K562 (cell line): Measurements from ENCODE around the gene ATOH8. TPM values are rescaled to one million over a fixed set of nuclear protein-coding genes. Genes with fewer than 3 reads are reported as not detected.
A peak's percentile ranks its signal among the peaks of the same experiment; 100 is the strongest.

Experiments
- ATAC-seq: fragments of 200-7000 bp; cut with Tn5 transposase; 3 replicates; pipeline ENCODE4 v1.9.1; 2020; ENCODE audit warnings: moderate library complexity
- BruUV-seq: library from RNA; stranded (reverse); fragments of 400-500 nt; replicated peaks from 2 replicates; lab custom pipeline; 2021; lab: Mats Ljungman, UMichigan
- CTCF ChIA-PET: fragments of 300-600 bp; formaldehyde crosslinking; extraction: SDS; loops from one replicate; lab custom pipeline; 2021; ENCODE audit warnings: low intra/inter-chr PET ratio; lab: Yijun Ruan, JAX
- POLR2A ChIA-PET: fragments of 300-600, 350-650 bp; sonication (Branson Sonifier 250); formaldehyde crosslinking; extraction: SDS; loops from one replicate; lab custom pipeline; 2021; ENCODE audit warnings: antibody characterized with exemption, inconsistent platforms; lab: Yijun Ruan, JAX
- DNase-seq, 4 experiments: peaks; one replicate each; pipeline versions ENCODE4 v3.0.0 to v3.0.0-alpha.2; 2011 to 2018; ENCODE audit warnings: low spot score in 3 of 4, mixed read lengths in 3 of 4; ENCODE audit errors: extremely low read depth in 1 of 4
- FAIRE-seq: peaks from 2 replicates; lab custom pipeline; 2011; peaks lifted over from hg19 to GRCh38; lab: Jason Lieb, UNC
- H2AFZ ChIP-seq: 2 replicates; pipeline ENCODE4 v1.6.0; 2011; ENCODE audit warnings: low read depth, low read length, control low read depth, inconsistent platforms
- H3K27ac ChIP-seq: fragments of 200-600 bp; 3 replicates; pipeline ENCODE4 v1.8.0; 2011; ENCODE audit warnings: low read depth, mild to moderate bottlenecking, control low read depth, inconsistent platforms, low read length, moderate library complexity, mixed read lengths; ENCODE audit errors: extremely low read depth
- H3K27me3 ChIP-seq, 2 experiments: fragments of 300-600 bp in 1 of 2; 2 replicates in 1 of 2; 3 replicates in 1 of 2; pipeline versions ENCODE4 v1.6.0 to v1.8.0; 2011; ENCODE audit warnings: inconsistent platforms in 2 of 2, low read length in 2 of 2, mild to moderate bottlenecking in 1 of 2, mixed read lengths in 1 of 2, moderate library complexity in 1 of 2; ENCODE audit not compliant: control insufficient read depth in 2 of 2, insufficient read depth in 2 of 2
- H3K36me3 ChIP-seq: fragments of 300-600 bp; 3 replicates; pipeline ENCODE4 v1.8.0; 2011; ENCODE audit warnings: mild to moderate bottlenecking, low read length, inconsistent platforms; ENCODE audit not compliant: control insufficient read depth, insufficient read depth
- H3K4me1 ChIP-seq, 2 experiments: fragments of 200-600 bp in 1 of 2; replicated peaks in 1 of 2; 2 replicates in 1 of 2; 3 replicates in 1 of 2; pipeline versions ENCODE4 v1.5.1 to v1.8.0; 2011; ENCODE audit warnings: inconsistent platforms in 2 of 2, low read length in 2 of 2, mild to moderate bottlenecking in 1 of 2, mixed read lengths in 1 of 2, moderate library complexity in 1 of 2; ENCODE audit not compliant: control insufficient read depth in 2 of 2, insufficient read depth in 2 of 2
- H3K4me2 ChIP-seq: 2 replicates; pipeline ENCODE4 v1.6.1; 2011; ENCODE audit warnings: low read length, control low read depth, inconsistent platforms, mixed read lengths; ENCODE audit not compliant: insufficient read depth
- H3K4me3 ChIP-seq: fragments of 200-600 bp; sonication (generic), shearing (Covaris generic); 2 replicates; pipeline ENCODE4 v1.5.1; 2016; ENCODE audit warnings: control low read depth, inconsistent platforms
- H3K79me2 ChIP-seq: fragments of 200-600 bp; 3 replicates; pipeline ENCODE4 v1.8.0; 2011; ENCODE audit warnings: low read length, inconsistent platforms; ENCODE audit not compliant: control insufficient read depth, insufficient read depth
- H3K9ac ChIP-seq, 2 experiments: 2 replicates each; pipeline versions ENCODE4 v1.6.0 to v1.6.1; 2011; ENCODE audit warnings: low read depth in 2 of 2, low read length in 2 of 2, control low read depth in 1 of 2, inconsistent platforms in 1 of 2, mild to moderate bottlenecking in 1 of 2, mixed read lengths in 1 of 2; ENCODE audit not compliant: insufficient read depth in 1 of 2
- H3K9me1 ChIP-seq: one replicate; pipeline ENCODE4 v1.6.0; 2011; ENCODE audit warnings: inconsistent platforms, mild to moderate bottlenecking, low read length, moderate library complexity; ENCODE audit not compliant: control insufficient read depth, insufficient read depth
- H3K9me3 ChIP-seq: replicated peaks from 2 replicates; pipeline ENCODE4 v1.5.1; 2011; ENCODE audit warnings: low read depth, low read length, inconsistent platforms; ENCODE audit not compliant: control insufficient read depth, insufficient read depth
- H4K20me1 ChIP-seq: replicated peaks from 2 replicates; pipeline ENCODE4 v1.6.1; 2011; ENCODE audit warnings: low read length, inconsistent platforms, mixed read lengths; ENCODE audit not compliant: control insufficient read depth, insufficient read depth
- CBFA2T2 ChIP-seq: fragments of 450-650 bp; conservative IDR thresholded peaks from 2 replicates; pipeline ENCODE4 v1.6.1; 2017; ENCODE audit warnings: mild to moderate bottlenecking
- CBFA2T3 ChIP-seq: fragments of 450-650 bp; IDR thresholded peaks from 2 replicates; pipeline ENCODE4 v1.6.1; 2017
- CTCF ChIP-seq, 3 experiments: IDR thresholded peaks in 2 of 3; conservative IDR thresholded peaks in 1 of 3; 2 replicates each; pipeline ENCODE4 v1.5.1; 2011 to 2012; ENCODE audit warnings: low read length in 3 of 3, mild to moderate bottlenecking in 3 of 3, control low read depth in 2 of 3, improper control_type of control experiment in 1 of 3, inconsistent platforms in 1 of 3, low read depth in 1 of 3, mixed read lengths in 1 of 3, moderate library complexity in 1 of 3; ENCODE audit not compliant: insufficient read depth in 2 of 3
- DNMT1 ChIP-seq: fragments of 450-650 bp; IDR thresholded peaks from 2 replicates; pipeline ENCODE4 v1.6.1; 2016; ENCODE audit warnings: antibody characterized with exemption, mild to moderate bottlenecking
- KAT8 ChIP-seq: fragments of 450-650 bp; IDR thresholded peaks from 2 replicates; pipeline ENCODE4 v1.6.1; 2016; ENCODE audit warnings: low read depth, mild to moderate bottlenecking
- KDM1A ChIP-seq, 2 experiments: fragments of 450-650 bp; IDR thresholded peaks; 2 replicates each; pipeline ENCODE4 v1.6.1; 2016; ENCODE audit warnings: mild to moderate bottlenecking in 2 of 2
- KLF10 ChIP-seq: fragments of 250-450 bp; sonication (Bioruptor Pico); IDR thresholded peaks from 2 replicates; pipeline ENCODE4 v1.6.1; 2021; ENCODE audit warnings: matching md5 sums
- MAFF ChIP-seq: IDR thresholded peaks from 2 replicates; pipeline ENCODE4 v1.6.1; 2012; ENCODE audit warnings: low read length, improper control_type of control experiment
- NFIC ChIP-seq: fragments of 450-650 bp; IDR thresholded peaks from 2 replicates; pipeline ENCODE4 v1.6.1; 2017; ENCODE audit warnings: mild to moderate bottlenecking, inconsistent platforms
- PBX2 ChIP-seq, 2 experiments: IDR thresholded peaks in 1 of 2; conservative IDR thresholded peaks in 1 of 2; 2 replicates each; pipeline ENCODE4 v1.6.1; 2016; ENCODE audit warnings: low read depth in 2 of 2, mild to moderate bottlenecking in 1 of 2, missing compliant biosample characterization in 1 of 2, missing genetic modification characterization in 1 of 2, moderate library complexity in 1 of 2
- SRSF7 ChIP-seq: fragments of 200-400 bp; formaldehyde crosslinking; optimal IDR thresholded peaks from 2 replicates; pipeline ENCODE3; 2017; ENCODE audit warnings: mild to moderate bottlenecking, low read depth, low read length
- ZNF589 ChIP-seq: fragments of 200-800 bp; sonication (Bioruptor generic); IDR thresholded peaks from 2 replicates; pipeline ENCODE4 v1.6.1; 2016; ENCODE audit warnings: low read depth, missing genetic modification characterization, missing compliant biosample characterization
- WGBS: fragments of 100-300 bp; shearing (Covaris generic); methylation state at CpG from one replicate; pipeline ENCODE4 v1.1.6; 2016; ENCODE audit warnings: low coverage, mixed read lengths; ENCODE audit not compliant: insufficient coverage; ENCODE audit errors: missing lambda C conversion rate; 5-methylcytosine and 5-hydroxymethylcytosine counted together
- in situ Hi-C: fragments of 300-500 bp; cut with MboI; formaldehyde crosslinking; loops from 4 replicates; pipeline ENCODE4 v1.15.0; 2018; ENCODE audit warnings: inconsistent platforms, mixed read lengths
- intact Hi-C: fragments of 100-400 bp; cut with micrococcal nuclease; formaldehyde crosslinking; loops from 2 replicates; pipeline ENCODE4 v1.14.2; 2022
- polyA plus RNA-seq, 8 experiments: library from polyadenylated mRNA; depleted of rRNA in 4 of 8; stranded (reverse) in 5 of 8; unstranded in 3 of 8; fragments of >200 nt; fragmentation: Nextera tagmentation in 2 of 8; fragmentation: Illumina TruSeq in 1 of 8; extraction: Ambion mirVana in 2 of 8; extraction: Trizol in 1 of 8; gene quantifications; 2 replicates each; pipeline versions ENCODE4 v1.2.1 to v1.2.3, GENCODE V29; 2011 to 2014; ENCODE audit warnings: inconsistent platforms in 1 of 8, missing spikeins in 1 of 8
- total RNA-seq, 7 experiments: library from RNA; depleted of rRNA in 6 of 7; stranded (reverse); fragments of >200 nt in 6 of 7; fragmentation: Illumina TruSeq in 2 of 7; extraction: Trizol in 2 of 7; gene quantifications; 2 replicates each; pipeline versions ENCODE4 v1.2.1 to v1.2.3, GENCODE V29; 2011 to 2021; ENCODE audit warnings: low replicate concordance in 1 of 7
- TF ChIP-seq, protein P1 (sequence below): sonication (generic); formaldehyde crosslinking; IDR thresholded peaks from 2 replicates; pipeline ENCODE4 v1.8.1; 2023; ENCODE audit warnings: missing genetic modification reagents, mild to moderate bottlenecking, borderline replicate concordance

ATOH8 gene
- total and polyA plus RNA-seq, 9 of the 15 experiments (the other 6 are each of a cell fraction or from before 2014, with no cell fraction given): not detected

- H3K4me2 ChIP-seq: no peak overlapping the region
- FAIRE-seq (no peak), DNase-seq (peak in 2 of 4 experiments; percentile 37 to 39), ATAC-seq (peak; percentile 49)
- no TSS peak for BruUV-seq
- no peak overlapping the region for H3K4me3 ChIP-seq
- 3% methylated on average over 8 of the region's 8 CpGs for WGBS
- ChIA-PET CTCF (no interaction called here), POLR2A (interaction anchor here (0.7 to 1.2 kb wide), 4 partner anchors 8 to 320 kb away, joined by 3 to 5 read pairs (median 4); no protein-coding TSS in a partner anchor)
- peaks cover 53 to 90% of the 10 kb centered on the region in 2 experiments for H3K27me3 ChIP-seq
- no peaks in the 10 kb centered on the region for H3K9me1 ChIP-seq
- H3K9me3 ChIP-seq: no peaks in the 10 kb centered on the region
- H3K4me1 ChIP-seq: peaks cover 0 to 15% of the 10 kb centered on the region in 2 experiments; a peak in 2 of 5 replicates
- H3K79me2 ChIP-seq: no peaks in the 10 kb centered on the region
- H2AFZ ChIP-seq: no peak overlapping the region
- H4K20me1 ChIP-seq: no peaks in the 10 kb centered on the region; the same call in 1 of the 2 replicates
- no peak overlapping the region for H3K27ac ChIP-seq
- intact Hi-C loops (no loop called here), in situ Hi-C loops (no loop called here)
- no peaks in the 10 kb centered on the region for H3K36me3 ChIP-seq
- H3K9ac ChIP-seq: no peak overlapping the region
- TF ChIP-seq CBFA2T2 (peak; percentile 26; the same call in 1 of the 2 replicates), ZNF589 (CRISPR knock-in tag) (no peak), KAT8 (no peak), KDM1A (IDR thresholded peaks at IDR 0.05) (peak in 1 of 2 experiments; percentile 23; a peak in 1 of 4 replicates), PBX2 (CRISPR knock-in tag; IDR thresholded peaks at IDR 0.05; ENCODE audit: low read depth) (no peak), PBX2 (tag; conservative IDR thresholded peaks at IDR 0.05; ENCODE audit: low read depth) (no peak), SRSF7 (no peak), CTCF (IDR thresholded peaks at IDR 0.05 in 2 of 3, conservative IDR thresholded peaks at IDR 0.05 in 1 of 3; ENCODE audit: insufficient read depth in 2 of 3, low read depth in 1 of 3, low read length in 3 of 3) (no peak), NFIC (peak; percentile 62), MAFF (no peak), CBFA2T3 (peak; percentile 51), KLF10 (CRISPR knock-in tag) (no peak), DNMT1 (no peak)
- TF ChIP-seq, protein P1, sequence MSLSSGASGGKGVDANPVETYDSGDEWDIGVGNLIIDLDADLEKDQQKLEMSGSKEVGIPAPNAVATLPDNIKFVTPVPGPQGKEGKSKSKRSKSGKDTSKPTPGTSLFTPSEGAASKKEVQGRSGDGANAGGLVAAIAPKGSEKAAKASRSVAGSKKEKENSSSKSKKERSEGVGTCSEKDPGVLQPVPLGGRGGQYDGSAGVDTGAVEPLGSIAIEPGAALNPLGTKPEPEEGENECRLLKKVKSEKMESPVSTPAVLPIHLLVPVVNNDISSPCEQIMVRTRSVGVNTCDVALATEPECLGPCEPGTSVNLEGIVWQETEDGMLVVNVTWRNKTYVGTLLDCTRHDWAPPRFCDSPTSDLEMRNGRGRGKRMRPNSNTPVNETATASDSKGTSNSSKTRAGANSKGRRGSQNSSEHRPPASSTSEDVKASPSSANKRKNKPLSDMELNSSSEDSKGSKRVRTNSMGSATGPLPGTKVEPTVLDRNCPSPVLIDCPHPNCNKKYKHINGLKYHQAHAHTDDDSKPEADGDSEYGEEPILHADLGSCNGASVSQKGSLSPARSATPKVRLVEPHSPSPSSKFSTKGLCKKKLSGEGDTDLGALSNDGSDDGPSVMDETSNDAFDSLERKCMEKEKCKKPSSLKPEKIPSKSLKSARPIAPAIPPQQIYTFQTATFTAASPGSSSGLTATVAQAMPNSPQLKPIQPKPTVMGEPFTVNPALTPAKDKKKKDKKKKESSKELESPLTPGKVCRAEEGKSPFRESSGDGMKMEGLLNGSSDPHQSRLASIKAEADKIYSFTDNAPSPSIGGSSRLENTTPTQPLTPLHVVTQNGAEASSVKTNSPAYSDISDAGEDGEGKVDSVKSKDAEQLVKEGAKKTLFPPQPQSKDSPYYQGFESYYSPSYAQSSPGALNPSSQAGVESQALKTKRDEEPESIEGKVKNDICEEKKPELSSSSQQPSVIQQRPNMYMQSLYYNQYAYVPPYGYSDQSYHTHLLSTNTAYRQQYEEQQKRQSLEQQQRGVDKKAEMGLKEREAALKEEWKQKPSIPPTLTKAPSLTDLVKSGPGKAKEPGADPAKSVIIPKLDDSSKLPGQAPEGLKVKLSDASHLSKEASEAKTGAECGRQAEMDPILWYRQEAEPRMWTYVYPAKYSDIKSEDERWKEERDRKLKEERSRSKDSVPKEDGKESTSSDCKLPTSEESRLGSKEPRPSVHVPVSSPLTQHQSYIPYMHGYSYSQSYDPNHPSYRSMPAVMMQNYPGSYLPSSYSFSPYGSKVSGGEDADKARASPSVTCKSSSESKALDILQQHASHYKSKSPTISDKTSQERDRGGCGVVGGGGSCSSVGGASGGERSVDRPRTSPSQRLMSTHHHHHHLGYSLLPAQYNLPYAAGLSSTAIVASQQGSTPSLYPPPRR (CRISPR knock-in tag): no peak
These were observed 14.9 kb downstream of the ATOH8 start for GRCh38 chr2:85768713-85769112.
